NCI-H187 (cell line): Measurements from ENCODE around the gene MICA.
"Not testable (repeated sequence)": the region's sequence is repeated elsewhere in the genome, so short reads cannot be mapped to it uniquely, and the experiment has no call there.

ENCODE experiments used
- DNase-seq, 2 experiments: peaks; one replicate each; lab custom pipeline; 2025; lab: John Stamatoyannopoulos, UW

Gene MICA

GRCh38 chr6:31383149-31383548 lies 20.2 kb upstream of the MICA start:
- no peak for DNase-seq

GRCh38 chr6:31385041-31385440 lies 18.4 kb upstream of the MICA start:
- no peak for DNase-seq

GRCh38 chr6:31386099-31386498 lies 17.3 kb upstream of the MICA start:
- DNase-seq = no peak

GRCh38 chr6:31386977-31387376 lies 16.4 kb upstream of the MICA start:
- no peak for DNase-seq

GRCh38 chr6:31388916-31389801 lies 14.2 kb upstream of the MICA start:
- DNase-seq = not testable (repeated sequence)

- not testable (repeated sequence) for DNase-seq
Measured at GRCh38 chr6:31389802-31390132, 13.6 kb upstream of the MICA start.

- no peak for DNase-seq
Measured at GRCh38 chr6:31393932-31394331, 9.5 kb upstream of the MICA start.

- no peak for DNase-seq
Measured at GRCh38 chr6:31394381-31394780, 9.0 kb upstream of the MICA start.

- no peak for DNase-seq
Measured at GRCh38 chr6:31395832-31396231, 7.6 kb upstream of the MICA start.

- DNase-seq = peak; percentile 10 to 13
Measured at GRCh38 chr6:31396422-31397152, 6.8 kb upstream of the MICA start.

GRCh38 chr6:31397153-31397499 lies 6.3 kb upstream of the MICA start:
- DNase-seq = not testable (repeated sequence)

- DNase-seq = no peak
Measured at GRCh38 chr6:31397901-31398525, 5.4 kb upstream of the MICA start.

GRCh38 chr6:31399589-31400466 lies 3.6 kb upstream of the MICA start:
- peak in 1 of 2 experiments; percentile 2 for DNase-seq

GRCh38 chr6:31400467-31401289 lies 2.7 kb upstream of the MICA start:
- no peak for DNase-seq

GRCh38 chr6:31401403-31401802 lies 2.0 kb upstream of the MICA start:
- DNase-seq = no peak

- DNase-seq = no peak
Measured at GRCh38 chr6:31402324-31403282, 792 bp upstream of the MICA start.

GRCh38 chr6:31404061-31404364 lies 618 bp downstream of the MICA start:
- DNase-seq = not testable (repeated sequence)

GRCh38 chr6:31405996-31406395 lies 2.6 kb downstream of the MICA start:
- no peak for DNase-seq

- no peak for DNase-seq
Measured at GRCh38 chr6:31407699-31408098, 4.3 kb downstream of the MICA start.

- DNase-seq = no peak
Measured at GRCh38 chr6:31412506-31412905, 9.1 kb downstream of the MICA start.
